ENCODE results near the gene PTPRD. TPM values are rescaled to one million over a fixed set of nuclear protein-coding genes. Genes with fewer than 3 reads are reported as not detected.

Gene PTPRD
- total RNA-seq, 1 donor from 2014 or later, result 6.9 TPM

DNA sequence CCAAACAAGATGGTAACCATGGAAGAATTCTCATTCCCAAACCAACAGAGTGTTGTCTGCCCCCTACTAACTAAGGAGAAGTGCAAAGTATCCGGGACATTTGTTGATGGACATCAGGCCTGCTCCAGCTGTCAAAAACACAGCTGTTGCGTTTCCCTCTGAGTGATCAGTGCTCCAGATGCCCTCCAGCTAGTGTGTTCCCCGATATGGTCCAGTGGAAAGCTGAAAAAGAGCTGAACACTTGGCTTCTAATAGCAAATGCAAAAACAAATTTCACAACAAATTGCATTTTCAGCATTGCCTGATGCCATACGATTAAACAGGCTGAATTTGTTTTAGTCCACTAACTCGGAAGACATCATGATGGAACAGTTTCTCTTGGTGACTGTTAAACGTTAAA, 1398.7 kb downstream of the PTPRD start:
- TF ChIP-seq, protein P1, sequence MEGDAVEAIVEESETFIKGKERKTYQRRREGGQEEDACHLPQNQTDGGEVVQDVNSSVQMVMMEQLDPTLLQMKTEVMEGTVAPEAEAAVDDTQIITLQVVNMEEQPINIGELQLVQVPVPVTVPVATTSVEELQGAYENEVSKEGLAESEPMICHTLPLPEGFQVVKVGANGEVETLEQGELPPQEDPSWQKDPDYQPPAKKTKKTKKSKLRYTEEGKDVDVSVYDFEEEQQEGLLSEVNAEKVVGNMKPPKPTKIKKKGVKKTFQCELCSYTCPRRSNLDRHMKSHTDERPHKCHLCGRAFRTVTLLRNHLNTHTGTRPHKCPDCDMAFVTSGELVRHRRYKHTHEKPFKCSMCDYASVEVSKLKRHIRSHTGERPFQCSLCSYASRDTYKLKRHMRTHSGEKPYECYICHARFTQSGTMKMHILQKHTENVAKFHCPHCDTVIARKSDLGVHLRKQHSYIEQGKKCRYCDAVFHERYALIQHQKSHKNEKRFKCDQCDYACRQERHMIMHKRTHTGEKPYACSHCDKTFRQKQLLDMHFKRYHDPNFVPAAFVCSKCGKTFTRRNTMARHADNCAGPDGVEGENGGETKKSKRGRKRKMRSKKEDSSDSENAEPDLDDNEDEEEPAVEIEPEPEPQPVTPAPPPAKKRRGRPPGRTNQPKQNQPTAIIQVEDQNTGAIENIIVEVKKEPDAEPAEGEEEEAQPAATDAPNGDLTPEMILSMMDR (IDR thresholded peaks at IDR 0.05), result no peak
- Histone ChIP-seq H3K9me3 (no peaks in the 10 kb centered on the region), H3K36me3 (no peaks in the 10 kb centered on the region), H3K27me3 (no peaks in the 10 kb centered on the region), H3K4me1 (no peaks in the 10 kb centered on the region), H3K27ac (no peak overlapping the region), H3K4me3 (no peak overlapping the region)
- DNase-seq (ENCODE audit: low spot score in 2 of 2), result no peak
- intact Hi-C loops (cut with DNase I), result no loop called here

DNA sequence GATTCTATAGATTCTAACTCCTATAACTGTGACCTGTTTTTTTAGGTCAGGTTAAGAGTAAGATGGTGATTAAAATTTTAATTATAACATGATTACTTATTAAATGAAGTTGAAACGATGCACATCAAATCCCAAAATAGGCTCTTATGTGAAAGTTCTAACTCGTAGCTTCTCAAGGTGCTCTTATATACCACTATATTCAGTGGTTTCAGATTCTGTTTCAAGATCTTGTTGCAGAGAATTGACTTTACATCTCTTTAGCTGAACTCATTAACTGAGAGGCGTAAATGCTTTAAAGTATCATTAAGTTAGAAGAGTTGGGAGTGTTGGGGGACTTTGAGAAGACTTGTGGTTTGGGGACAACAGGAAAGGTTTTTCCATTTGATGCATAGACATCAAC, 1399.8 kb downstream of the PTPRD start:
- TF ChIP-seq, protein P1 (IDR thresholded peaks at IDR 0.05), result no peak
- no peaks in the 10 kb centered on the region for H3K4me1 ChIP-seq
- H3K27ac ChIP-seq, result no peak overlapping the region
- intact Hi-C loops (cut with DNase I), result no loop called here
- no peak overlapping the region for H3K4me3 ChIP-seq
- no peaks in the 10 kb centered on the region for H3K36me3 ChIP-seq
- H3K27me3 ChIP-seq, result no peaks in the 10 kb centered on the region
- H3K9me3 ChIP-seq, result no peaks in the 10 kb centered on the region
- DNase-seq (ENCODE audit: low spot score in 2 of 2), result no peak

DNA sequence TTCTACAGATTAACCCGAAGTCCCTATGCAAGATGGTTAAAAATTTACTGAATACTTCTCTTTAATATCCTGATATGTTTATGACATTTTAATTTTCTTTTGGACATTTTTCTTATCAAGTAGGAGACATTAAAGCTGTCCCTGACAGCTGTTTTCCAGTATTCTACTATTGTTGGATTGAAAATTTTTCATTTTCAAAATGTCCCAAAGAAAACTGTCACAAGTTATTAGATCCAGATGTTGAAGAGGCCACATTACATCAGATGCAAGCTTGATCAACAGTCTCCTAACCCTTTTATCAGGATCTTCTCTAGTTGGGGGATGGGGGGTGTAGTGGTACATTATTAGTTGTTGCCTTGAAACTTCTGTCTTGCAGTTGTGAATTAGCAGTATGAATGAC, 1410.5 kb downstream of the PTPRD start:
- Histone ChIP-seq H3K4me3 (no peak overlapping the region), H3K9me3 (no peaks in the 10 kb centered on the region), H3K27me3 (no peaks in the 10 kb centered on the region), H3K4me1 (no peaks in the 10 kb centered on the region), H3K27ac (no peak overlapping the region), H3K36me3 (no peaks in the 10 kb centered on the region)
- intact Hi-C loops (cut with DNase I), result no loop called here
- TF ChIP-seq, protein P1 (IDR thresholded peaks at IDR 0.05), result no peak
- no peak for DNase-seq (ENCODE audit: low spot score in 2 of 2)

DNA sequence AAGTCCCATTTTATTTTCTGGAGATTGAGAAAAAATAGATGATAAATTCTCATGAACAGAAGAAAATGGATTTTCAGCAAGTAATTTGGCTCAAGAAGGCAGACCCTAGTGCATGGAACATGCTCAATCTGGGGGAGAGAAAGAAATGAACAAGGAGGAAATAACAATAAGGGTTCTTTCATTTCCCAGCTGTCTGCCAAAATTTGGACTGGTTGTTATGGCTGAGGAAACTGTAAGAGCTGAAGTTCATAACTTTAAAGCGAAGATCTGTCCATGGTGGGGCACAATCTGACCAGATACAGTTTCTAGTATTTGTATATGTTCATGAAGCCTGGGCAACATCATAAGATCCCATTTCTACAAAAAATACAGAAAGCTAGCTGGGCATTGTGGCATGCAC, 1426.7 kb downstream of the PTPRD start:
- TF ChIP-seq, protein P1 (IDR thresholded peaks at IDR 0.05), result no peak
- no peak for DNase-seq (ENCODE audit: low spot score in 2 of 2)
- Histone ChIP-seq H3K9me3 (no peaks in the 10 kb centered on the region), H3K4me1 (no peaks in the 10 kb centered on the region), H3K27me3 (no peaks in the 10 kb centered on the region), H3K4me3 (no peak overlapping the region), H3K27ac (no peak overlapping the region), H3K36me3 (no peaks in the 10 kb centered on the region)
- intact Hi-C loops (cut with DNase I), result no loop called here

DNA sequence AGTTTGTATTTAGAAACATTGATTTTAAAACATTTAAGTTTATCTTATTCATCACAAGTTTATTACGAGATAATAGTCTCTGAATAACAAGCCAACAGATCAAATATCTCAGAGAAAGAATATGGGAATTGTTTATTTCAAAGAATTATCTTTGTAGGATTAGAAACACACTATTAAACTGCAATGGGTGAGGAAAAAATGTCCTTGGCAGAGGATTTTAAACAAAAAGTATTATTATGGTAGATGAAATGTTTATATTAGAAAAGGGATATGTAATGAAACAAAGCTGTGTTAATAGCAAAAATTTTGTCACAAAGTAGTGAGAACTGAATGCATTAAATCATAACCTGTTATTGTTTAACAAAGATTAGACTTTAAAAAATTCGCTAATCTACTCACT, 1430.4 kb downstream of the PTPRD start:
- intact Hi-C loops (cut with DNase I), result no loop called here
- TF ChIP-seq, protein P1 (IDR thresholded peaks at IDR 0.05), result no peak
- Histone ChIP-seq H3K27me3 (no peaks in the 10 kb centered on the region), H3K4me1 (no peaks in the 10 kb centered on the region), H3K4me3 (no peak overlapping the region), H3K9me3 (no peaks in the 10 kb centered on the region), H3K27ac (no peak overlapping the region), H3K36me3 (no peaks in the 10 kb centered on the region)
- DNase-seq (ENCODE audit: low spot score in 2 of 2), result no peak

DNA sequence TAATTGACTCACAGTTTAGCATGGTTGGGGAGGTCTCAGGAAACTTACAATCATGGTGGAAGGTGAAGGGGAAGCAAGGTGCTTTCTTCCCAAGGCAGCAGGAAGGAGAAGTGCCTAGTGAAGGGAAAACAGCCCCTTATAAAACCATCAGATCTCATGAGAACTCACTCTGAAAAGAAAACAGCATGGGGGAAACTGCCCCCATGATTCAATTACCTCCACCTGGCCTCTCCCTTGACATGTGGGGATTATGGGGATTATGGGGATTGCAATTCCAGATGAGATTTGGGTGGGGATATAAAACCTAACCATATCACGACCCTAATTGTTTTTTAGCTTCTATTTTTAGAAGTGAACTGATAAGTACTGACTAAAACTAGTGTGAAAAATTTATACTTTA, 1435.7 kb downstream of the PTPRD start:
- Histone ChIP-seq H3K9me3 (no peaks in the 10 kb centered on the region), H3K27me3 (no peaks in the 10 kb centered on the region), H3K27ac (no peak overlapping the region), H3K36me3 (no peaks in the 10 kb centered on the region), H3K4me3 (no peak overlapping the region), H3K4me1 (no peaks in the 10 kb centered on the region)
- intact Hi-C loops (cut with DNase I), result no loop called here
- DNase-seq (ENCODE audit: low spot score in 2 of 2), result no peak
- TF ChIP-seq, protein P1 (IDR thresholded peaks at IDR 0.05), result no peak
